ENCODE data around the gene ZYX. TPM values are rescaled to one million over a fixed set of nuclear protein-coding genes. Genes with fewer than 3 reads are reported as not detected.
"Not testable (repeated sequence)": the region's sequence is repeated elsewhere in the genome, so short reads cannot be mapped to it uniquely, and the experiment has no call there.

ZYX gene
- total and polyA plus RNA-seq, 5 donors from 2014 or later, result 81.1 to 174 (median 92.8) TPM

DNA sequence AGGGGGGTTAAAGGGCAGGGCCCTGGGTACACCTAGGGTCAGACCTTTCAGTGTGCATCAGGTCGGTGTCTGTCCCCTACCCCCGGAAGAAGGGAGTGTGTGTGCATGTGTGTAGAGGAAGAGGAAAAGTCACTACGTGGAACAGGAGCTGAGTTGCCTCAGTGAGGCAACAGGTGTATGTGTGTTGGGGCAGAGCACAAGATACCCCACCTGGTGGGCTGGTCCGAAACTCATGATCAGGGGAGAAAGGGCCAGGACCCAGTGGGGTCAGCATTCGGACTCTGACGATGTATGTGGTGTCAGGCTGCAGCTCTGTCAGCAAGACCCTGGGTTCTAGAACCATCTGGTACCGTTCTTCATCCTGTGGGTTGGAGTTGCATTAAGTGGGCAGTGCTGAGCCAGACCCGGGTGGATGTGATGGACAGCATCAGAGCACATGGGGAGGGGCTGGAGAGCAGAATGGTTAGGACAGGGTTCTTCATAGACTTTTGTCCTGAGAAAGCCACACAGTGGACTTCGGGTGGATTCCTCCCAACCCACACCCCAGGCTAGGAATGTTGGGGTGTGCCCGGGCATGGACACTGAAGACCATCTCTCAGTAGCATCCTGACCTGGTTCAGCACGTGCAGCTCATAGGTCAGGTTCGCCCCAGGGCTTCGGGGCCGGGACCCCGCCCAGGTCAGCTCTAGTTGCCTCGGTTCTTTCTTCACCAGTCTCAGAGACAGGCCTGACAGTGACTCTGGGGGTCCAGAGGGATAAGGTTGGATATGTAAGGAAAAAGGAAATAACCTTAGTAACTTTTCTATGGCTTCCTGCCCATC, 16.8 kb downstream of the ZYX start:
- no peaks in the 10 kb centered on the region for H3K9me3 ChIP-seq (ENCODE audit: control insufficient read depth in 2 of 2, low read length in 2 of 2)
- H3K27ac ChIP-seq (ENCODE audit: insufficient read depth, low read length, poor library complexity, severe bottlenecking), result no peak overlapping the region
- peaks cover 13% of the 10 kb centered on the region for H3K36me3 ChIP-seq (ENCODE audit: control insufficient read depth, insufficient read depth, low read length)
- ATAC-seq (ENCODE audit: low read depth in 2 of 2) (no peak), DNase-seq (no peak)
- no peaks in the 10 kb centered on the region for H3K27me3 Mint-ChIP-seq
- H3K36me3 Mint-ChIP-seq, result peaks cover 22% of the 10 kb centered on the region
- H3K4me1 Mint-ChIP-seq, result peaks cover 0 to 5% (median 0%) of the 10 kb centered on the region in 4 donors
- no peaks in the 10 kb centered on the region for H3K27me3 ChIP-seq (ENCODE audit: control insufficient read depth, insufficient read depth, low read length)
- no peak overlapping the region for H3K4me3 ChIP-seq (ENCODE audit: low read depth, low read length)
- H3K4me3 Mint-ChIP-seq, result no peak overlapping the region
- no peaks in the 10 kb centered on the region for H3K4me1 ChIP-seq (ENCODE audit: control insufficient read depth, insufficient read depth, low read length, poor library complexity, severe bottlenecking)
- H3K9me3 Mint-ChIP-seq, result no peaks in the 10 kb centered on the region
- H3K27ac Mint-ChIP-seq, result no peak overlapping the region

- Mint-ChIP-seq H3K27me3 (no peaks in the 10 kb centered on the region), H3K9me3 (no peaks in the 10 kb centered on the region), H3K27ac (no peak overlapping the region), H3K4me1 (peaks cover 0 to 7% (median 2%) of the 10 kb centered on the region in 4 donors), H3K4me3 (no peak overlapping the region), H3K36me3 (peaks cover 19% of the 10 kb centered on the region)
- no peak for ATAC-seq (ENCODE audit: low read depth in 2 of 2)
- Histone ChIP-seq H3K27ac (ENCODE audit: insufficient read depth, low read length, poor library complexity, severe bottlenecking) (no peak overlapping the region), H3K27me3 (ENCODE audit: control insufficient read depth, insufficient read depth, low read length) (no peaks in the 10 kb centered on the region), H3K4me3 (ENCODE audit: low read depth, low read length) (no peak overlapping the region), H3K4me1 (ENCODE audit: control insufficient read depth, insufficient read depth, low read length, poor library complexity, severe bottlenecking) (no peaks in the 10 kb centered on the region), H3K36me3 (ENCODE audit: control insufficient read depth, insufficient read depth, low read length) (peaks cover 10% of the 10 kb centered on the region), H3K9me3 (ENCODE audit: control insufficient read depth in 2 of 2, low read length in 2 of 2) (no peaks in the 10 kb centered on the region)
- DNase-seq, result no peak
Observed at GRCh38 chr7:143398616-143399015, 17.5 kb downstream of the ZYX start.

DNA sequence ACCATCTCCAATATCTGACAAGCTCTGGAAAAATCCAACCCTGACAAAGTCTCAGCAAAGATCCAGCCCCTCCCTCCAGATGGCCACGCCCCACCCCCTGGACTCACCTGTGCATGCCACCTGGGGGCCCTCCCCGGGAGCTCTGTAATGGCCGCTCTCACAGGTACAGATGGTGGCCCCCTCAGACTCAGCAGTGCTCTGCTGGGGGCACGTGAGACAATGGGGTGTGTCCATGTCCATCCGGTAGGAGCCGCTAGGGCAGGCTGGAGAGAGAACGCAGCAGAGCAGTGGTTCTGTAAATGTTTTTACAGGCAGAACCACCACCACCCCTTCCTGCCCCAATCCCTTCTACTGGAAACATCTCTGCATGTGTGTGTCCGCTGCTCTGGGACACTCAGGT, 18.0 kb downstream of the ZYX start:
- no peaks in the 10 kb centered on the region for H3K9me3 ChIP-seq (ENCODE audit: control insufficient read depth in 2 of 2, low read length in 2 of 2)
- Mint-ChIP-seq H3K4me1 (peaks cover 0 to 10% (median 4%) of the 10 kb centered on the region in 4 donors), H3K36me3 (peaks cover 13% of the 10 kb centered on the region), H3K27ac (no peak overlapping the region), H3K27me3 (peaks cover 2% of the 10 kb centered on the region), H3K9me3 (no peaks in the 10 kb centered on the region), H3K4me3 (no peak overlapping the region)
- no peaks in the 10 kb centered on the region for H3K4me1 ChIP-seq (ENCODE audit: control insufficient read depth, insufficient read depth, low read length, poor library complexity, severe bottlenecking)
- H3K4me3 ChIP-seq (ENCODE audit: low read depth, low read length), result no peak overlapping the region
- no peak overlapping the region for H3K27ac ChIP-seq (ENCODE audit: insufficient read depth, low read length, poor library complexity, severe bottlenecking)
- H3K27me3 ChIP-seq (ENCODE audit: control insufficient read depth, insufficient read depth, low read length), result no peaks in the 10 kb centered on the region
- H3K36me3 ChIP-seq (ENCODE audit: control insufficient read depth, insufficient read depth, low read length), result peaks cover 10% of the 10 kb centered on the region
- ATAC-seq (ENCODE audit: low read depth in 2 of 2), result no peak
- DNase-seq, result no peak

GRCh38 chr7:143399642-143400041, 18.5 kb downstream of the ZYX start:
- peaks cover 13% of the 10 kb centered on the region for H3K36me3 Mint-ChIP-seq

DNA sequence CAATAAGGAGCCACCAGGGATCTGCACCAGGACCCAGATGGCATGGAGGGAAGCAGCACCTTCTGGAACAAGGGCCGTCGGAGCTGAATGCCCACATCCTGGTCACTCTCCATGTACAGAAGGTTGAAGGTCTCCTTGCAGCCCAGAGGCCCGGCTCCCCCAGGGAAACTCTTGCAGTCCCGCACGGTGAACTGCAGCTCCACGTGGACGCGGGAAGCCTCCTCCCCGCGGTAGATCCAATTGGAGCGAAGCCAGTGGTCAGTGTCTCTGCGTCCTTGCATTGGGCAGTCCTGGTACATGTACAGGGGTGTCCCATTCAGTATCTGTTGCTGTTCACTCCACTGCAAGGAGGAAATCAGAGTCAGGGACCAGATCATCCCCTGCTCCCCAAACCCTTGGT, 20.1 kb downstream of the ZYX start:
- Histone ChIP-seq H3K4me3 (ENCODE audit: low read depth, low read length) (no peak overlapping the region), H3K27me3 (ENCODE audit: control insufficient read depth, insufficient read depth, low read length) (no peaks in the 10 kb centered on the region), H3K4me1 (ENCODE audit: control insufficient read depth, insufficient read depth, low read length, poor library complexity, severe bottlenecking) (no peaks in the 10 kb centered on the region), H3K27ac (ENCODE audit: insufficient read depth, low read length, poor library complexity, severe bottlenecking) (no peak overlapping the region), H3K36me3 (ENCODE audit: control insufficient read depth, insufficient read depth, low read length) (peaks cover 7% of the 10 kb centered on the region), H3K9me3 (ENCODE audit: control insufficient read depth in 2 of 2, low read length in 2 of 2) (no peaks in the 10 kb centered on the region)
- peaks cover 4% of the 10 kb centered on the region for H3K27me3 Mint-ChIP-seq
- no peak for DNase-seq
- no peak for ATAC-seq (ENCODE audit: low read depth in 2 of 2)
- peaks cover 10% of the 10 kb centered on the region for H3K36me3 Mint-ChIP-seq
- H3K9me3 Mint-ChIP-seq, result no peaks in the 10 kb centered on the region
- H3K4me3 Mint-ChIP-seq, result no peak overlapping the region
- no peak overlapping the region for H3K27ac Mint-ChIP-seq
- peaks cover 0 to 29% (median 16%) of the 10 kb centered on the region in 4 donors for H3K4me1 Mint-ChIP-seq

More at GRCh38 chr7:143399642-143400041, 18.5 kb downstream of the ZYX start:
- Histone ChIP-seq H3K27me3 (ENCODE audit: control insufficient read depth, insufficient read depth, low read length) (no peaks in the 10 kb centered on the region), H3K4me3 (ENCODE audit: low read depth, low read length) (no peak overlapping the region), H3K27ac (ENCODE audit: insufficient read depth, low read length, poor library complexity, severe bottlenecking) (no peak overlapping the region), H3K36me3 (ENCODE audit: control insufficient read depth, insufficient read depth, low read length) (peaks cover 10% of the 10 kb centered on the region), H3K9me3 (ENCODE audit: control insufficient read depth in 2 of 2, low read length in 2 of 2) (no peaks in the 10 kb centered on the region), H3K4me1 (ENCODE audit: control insufficient read depth, insufficient read depth, low read length, poor library complexity, severe bottlenecking) (no peaks in the 10 kb centered on the region)
- Mint-ChIP-seq H3K27me3 (peaks cover 4% of the 10 kb centered on the region), H3K27ac (peak overlapping the region in 1 of 3 donors; percentile 26), H3K9me3 (no peaks in the 10 kb centered on the region), H3K4me3 (no peak overlapping the region), H3K4me1 (peaks cover 0 to 12% (median 6%) of the 10 kb centered on the region in 4 donors)
- ATAC-seq (ENCODE audit: low read depth in 2 of 2), result no peak
- DNase-seq, result no peak

GRCh38 chr7:143402233-143402632, 21.1 kb downstream of the ZYX start:
- not testable (repeated sequence) for H3K27me3 ChIP-seq (ENCODE audit: control insufficient read depth, insufficient read depth, low read length); ATAC-seq (ENCODE audit: low read depth in 2 of 2); H3K36me3 Mint-ChIP-seq; H3K36me3 ChIP-seq (ENCODE audit: control insufficient read depth, insufficient read depth, low read length); H3K4me1 ChIP-seq (ENCODE audit: control insufficient read depth, insufficient read depth, low read length, poor library complexity, severe bottlenecking); H3K4me3 Mint-ChIP-seq; DNase-seq; H3K9me3 ChIP-seq (ENCODE audit: control insufficient read depth in 2 of 2, low read length in 2 of 2); H3K27me3 Mint-ChIP-seq; H3K4me3 ChIP-seq (ENCODE audit: low read depth, low read length); H3K27ac ChIP-seq (ENCODE audit: insufficient read depth, low read length, poor library complexity, severe bottlenecking); H3K9me3 Mint-ChIP-seq
- peak overlapping the region in 1 of 3 donors; percentile 76 for H3K27ac Mint-ChIP-seq
- peaks cover under 1 to 38% (median 21%) of the 10 kb centered on the region in 4 donors for H3K4me1 Mint-ChIP-seq

- Histone ChIP-seq H3K9me3 (ENCODE audit: control insufficient read depth in 2 of 2, low read length in 2 of 2) (no peaks in the 10 kb centered on the region), H3K36me3 (ENCODE audit: control insufficient read depth, insufficient read depth, low read length) (no peaks in the 10 kb centered on the region), H3K27me3 (ENCODE audit: control insufficient read depth, insufficient read depth, low read length) (no peaks in the 10 kb centered on the region), H3K4me1 (ENCODE audit: control insufficient read depth, insufficient read depth, low read length, poor library complexity, severe bottlenecking) (peaks cover 27% of the 10 kb centered on the region), H3K4me3 (ENCODE audit: low read depth, low read length) (no peak overlapping the region), H3K27ac (ENCODE audit: insufficient read depth, low read length, poor library complexity, severe bottlenecking) (no peak overlapping the region)
- H3K27me3 Mint-ChIP-seq, result peaks cover 8% of the 10 kb centered on the region
- H3K4me1 Mint-ChIP-seq, result peaks cover 12 to 63% (median 38%) of the 10 kb centered on the region in 4 donors
- peaks cover 0 to 2% (median 0%) of the 10 kb centered on the region in 7 donors for H3K9me3 Mint-ChIP-seq
- H3K36me3 Mint-ChIP-seq, result peaks cover 4% of the 10 kb centered on the region
- peak overlapping the region; percentile 39 to 90 (median 44) for H3K4me3 Mint-ChIP-seq
- DNase-seq (no peak), ATAC-seq (ENCODE audit: low read depth in 2 of 2) (no peak)
- H3K27ac Mint-ChIP-seq, result peak overlapping the region; percentile 61 to 93 (median 79)
Observed at GRCh38 chr7:143405173-143406001, 24.2 kb downstream of the ZYX start.

Measured in CD4-positive, CD25-positive, alpha-beta regulatory T cell (primary cell).